ENCODE results near the gene ABCC11. TPM values are rescaled to one million over a fixed set of nuclear protein-coding genes. Genes with fewer than 3 reads are reported as not detected.

Gene ABCC11
- total and polyA plus RNA-seq, 2 of the 13 experiments (the other 11 are each of a cell fraction or from before 2014, with no cell fraction given): 1.0 to 1.4 TPM

DNA sequence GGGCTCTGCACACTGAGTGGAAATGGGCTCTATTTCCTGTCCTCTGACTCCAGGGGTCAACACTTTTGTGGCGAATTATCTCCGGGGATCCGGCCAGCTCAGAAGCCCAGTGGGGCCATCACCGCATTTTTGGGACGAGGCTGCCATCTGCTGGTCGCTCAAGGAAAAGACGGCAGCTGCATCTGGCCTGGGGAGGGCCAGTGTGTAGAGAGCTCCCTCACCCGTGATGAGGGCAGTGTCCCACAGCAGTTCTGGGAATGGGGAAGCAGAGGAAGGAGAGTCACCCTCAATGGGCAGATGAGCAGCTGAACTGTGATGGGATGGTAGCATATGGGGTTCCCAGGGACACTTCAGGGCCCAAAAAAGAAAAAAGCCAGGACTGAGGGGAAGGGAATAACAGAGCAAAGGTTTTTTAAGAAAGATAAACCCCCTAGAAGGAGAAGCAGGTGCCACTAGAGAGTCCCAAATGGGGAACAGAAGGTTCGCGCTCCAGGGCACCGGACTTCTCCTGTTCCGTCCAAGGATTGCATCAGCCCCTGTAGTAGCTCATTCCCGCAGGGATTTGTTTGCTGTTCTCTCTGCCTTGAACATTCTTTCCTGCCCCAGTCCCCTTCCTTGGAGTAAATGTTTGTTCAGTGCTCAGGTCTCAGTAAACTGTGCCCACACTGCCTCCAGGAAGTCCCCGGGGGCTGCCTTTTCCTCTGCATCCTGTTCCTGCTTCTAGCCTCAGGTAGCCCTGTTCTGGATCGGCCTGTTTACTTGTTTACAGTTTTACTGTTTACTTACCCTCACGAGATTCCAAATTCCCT lies 82.2 kb downstream of the ABCC11 start (continued):
- TF ChIP-seq, protein P1, sequence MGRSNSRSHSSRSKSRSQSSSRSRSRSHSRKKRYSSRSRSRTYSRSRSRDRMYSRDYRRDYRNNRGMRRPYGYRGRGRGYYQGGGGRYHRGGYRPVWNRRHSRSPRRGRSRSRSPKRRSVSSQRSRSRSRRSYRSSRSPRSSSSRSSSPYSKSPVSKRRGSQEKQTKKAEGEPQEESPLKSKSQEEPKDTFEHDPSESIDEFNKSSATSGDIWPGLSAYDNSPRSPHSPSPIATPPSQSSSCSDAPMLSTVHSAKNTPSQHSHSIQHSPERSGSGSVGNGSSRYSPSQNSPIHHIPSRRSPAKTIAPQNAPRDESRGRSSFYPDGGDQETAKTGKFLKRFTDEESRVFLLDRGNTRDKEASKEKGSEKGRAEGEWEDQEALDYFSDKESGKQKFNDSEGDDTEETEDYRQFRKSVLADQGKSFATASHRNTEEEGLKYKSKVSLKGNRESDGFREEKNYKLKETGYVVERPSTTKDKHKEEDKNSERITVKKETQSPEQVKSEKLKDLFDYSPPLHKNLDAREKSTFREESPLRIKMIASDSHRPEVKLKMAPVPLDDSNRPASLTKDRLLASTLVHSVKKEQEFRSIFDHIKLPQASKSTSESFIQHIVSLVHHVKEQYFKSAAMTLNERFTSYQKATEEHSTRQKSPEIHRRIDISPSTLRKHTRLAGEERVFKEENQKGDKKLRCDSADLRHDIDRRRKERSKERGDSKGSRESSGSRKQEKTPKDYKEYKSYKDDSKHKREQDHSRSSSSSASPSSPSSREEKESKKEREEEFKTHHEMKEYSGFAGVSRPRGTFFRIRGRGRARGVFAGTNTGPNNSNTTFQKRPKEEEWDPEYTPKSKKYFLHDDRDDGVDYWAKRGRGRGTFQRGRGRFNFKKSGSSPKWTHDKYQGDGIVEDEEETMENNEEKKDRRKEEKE (IDR thresholded peaks at IDR 0.05): no peak
- TF ChIP-seq, protein P2, sequence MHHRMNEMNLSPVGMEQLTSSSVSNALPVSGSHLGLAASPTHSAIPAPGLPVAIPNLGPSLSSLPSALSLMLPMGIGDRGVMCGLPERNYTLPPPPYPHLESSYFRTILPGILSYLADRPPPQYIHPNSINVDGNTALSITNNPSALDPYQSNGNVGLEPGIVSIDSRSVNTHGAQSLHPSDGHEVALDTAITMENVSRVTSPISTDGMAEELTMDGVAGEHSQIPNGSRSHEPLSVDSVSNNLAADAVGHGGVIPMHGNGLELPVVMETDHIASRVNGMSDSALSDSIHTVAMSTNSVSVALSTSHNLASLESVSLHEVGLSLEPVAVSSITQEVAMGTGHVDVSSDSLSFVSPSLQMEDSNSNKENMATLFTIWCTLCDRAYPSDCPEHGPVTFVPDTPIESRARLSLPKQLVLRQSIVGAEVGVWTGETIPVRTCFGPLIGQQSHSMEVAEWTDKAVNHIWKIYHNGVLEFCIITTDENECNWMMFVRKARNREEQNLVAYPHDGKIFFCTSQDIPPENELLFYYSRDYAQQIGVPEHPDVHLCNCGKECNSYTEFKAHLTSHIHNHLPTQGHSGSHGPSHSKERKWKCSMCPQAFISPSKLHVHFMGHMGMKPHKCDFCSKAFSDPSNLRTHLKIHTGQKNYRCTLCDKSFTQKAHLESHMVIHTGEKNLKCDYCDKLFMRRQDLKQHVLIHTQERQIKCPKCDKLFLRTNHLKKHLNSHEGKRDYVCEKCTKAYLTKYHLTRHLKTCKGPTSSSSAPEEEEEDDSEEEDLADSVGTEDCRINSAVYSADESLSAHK (CRISPR knock-in tag; IDR thresholded peaks at IDR 0.05; ENCODE audit: borderline replicate concordance): no peak
- TF ChIP-seq SYNCRIP (IDR thresholded peaks at IDR 0.05; ENCODE audit: insufficient read depth, low read depth, low read length) (no peak), NPAS2 (CRISPR knock-in tag; IDR thresholded peaks at IDR 0.05; ENCODE audit: borderline replicate concordance) (no peak), HNRNPL (IDR thresholded peaks at IDR 0.05; ENCODE audit: low read depth, low read length) (no peak), ZNF430 (CRISPR knock-in tag; IDR thresholded peaks at IDR 0.05) (no peak), IKZF1 (IDR thresholded peaks at IDR 0.05) (no peak), THAP11 (CRISPR knock-in tag; IDR thresholded peaks at IDR 0.05) (peak; percentile 75)
- TF ChIP-seq, protein P3, sequence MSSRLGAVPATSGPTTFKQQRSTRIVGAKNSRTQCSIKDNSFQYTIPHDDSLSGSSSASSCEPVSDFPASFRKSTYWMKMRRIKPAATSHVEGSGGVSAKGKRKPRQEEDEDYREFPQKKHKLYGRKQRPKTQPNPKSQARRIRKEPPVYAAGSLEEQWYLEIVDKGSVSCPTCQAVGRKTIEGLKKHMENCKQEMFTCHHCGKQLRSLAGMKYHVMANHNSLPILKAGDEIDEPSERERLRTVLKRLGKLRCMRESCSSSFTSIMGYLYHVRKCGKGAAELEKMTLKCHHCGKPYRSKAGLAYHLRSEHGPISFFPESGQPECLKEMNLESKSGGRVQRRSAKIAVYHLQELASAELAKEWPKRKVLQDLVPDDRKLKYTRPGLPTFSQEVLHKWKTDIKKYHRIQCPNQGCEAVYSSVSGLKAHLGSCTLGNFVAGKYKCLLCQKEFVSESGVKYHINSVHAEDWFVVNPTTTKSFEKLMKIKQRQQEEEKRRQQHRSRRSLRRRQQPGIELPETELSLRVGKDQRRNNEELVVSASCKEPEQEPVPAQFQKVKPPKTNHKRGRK (CRISPR knock-in tag; IDR thresholded peaks at IDR 0.05): no peak
- TF ChIP-seq, protein P4, sequence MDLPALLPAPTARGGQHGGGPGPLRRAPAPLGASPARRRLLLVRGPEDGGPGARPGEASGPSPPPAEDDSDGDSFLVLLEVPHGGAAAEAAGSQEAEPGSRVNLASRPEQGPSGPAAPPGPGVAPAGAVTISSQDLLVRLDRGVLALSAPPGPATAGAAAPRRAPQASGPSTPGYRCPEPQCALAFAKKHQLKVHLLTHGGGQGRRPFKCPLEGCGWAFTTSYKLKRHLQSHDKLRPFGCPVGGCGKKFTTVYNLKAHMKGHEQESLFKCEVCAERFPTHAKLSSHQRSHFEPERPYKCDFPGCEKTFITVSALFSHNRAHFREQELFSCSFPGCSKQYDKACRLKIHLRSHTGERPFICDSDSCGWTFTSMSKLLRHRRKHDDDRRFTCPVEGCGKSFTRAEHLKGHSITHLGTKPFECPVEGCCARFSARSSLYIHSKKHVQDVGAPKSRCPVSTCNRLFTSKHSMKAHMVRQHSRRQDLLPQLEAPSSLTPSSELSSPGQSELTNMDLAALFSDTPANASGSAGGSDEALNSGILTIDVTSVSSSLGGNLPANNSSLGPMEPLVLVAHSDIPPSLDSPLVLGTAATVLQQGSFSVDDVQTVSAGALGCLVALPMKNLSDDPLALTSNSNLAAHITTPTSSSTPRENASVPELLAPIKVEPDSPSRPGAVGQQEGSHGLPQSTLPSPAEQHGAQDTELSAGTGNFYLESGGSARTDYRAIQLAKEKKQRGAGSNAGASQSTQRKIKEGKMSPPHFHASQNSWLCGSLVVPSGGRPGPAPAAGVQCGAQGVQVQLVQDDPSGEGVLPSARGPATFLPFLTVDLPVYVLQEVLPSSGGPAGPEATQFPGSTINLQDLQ (CRISPR knock-in tag; IDR thresholded peaks at IDR 0.05): peak; percentile 70; the same call in 1 of the 2 replicates
- TF ChIP-seq, protein P5, sequence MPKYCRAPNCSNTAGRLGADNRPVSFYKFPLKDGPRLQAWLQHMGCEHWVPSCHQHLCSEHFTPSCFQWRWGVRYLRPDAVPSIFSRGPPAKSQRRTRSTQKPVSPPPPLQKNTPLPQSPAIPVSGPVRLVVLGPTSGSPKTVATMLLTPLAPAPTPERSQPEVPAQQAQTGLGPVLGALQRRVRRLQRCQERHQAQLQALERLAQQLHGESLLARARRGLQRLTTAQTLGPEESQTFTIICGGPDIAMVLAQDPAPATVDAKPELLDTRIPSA (CRISPR knock-in tag; IDR thresholded peaks at IDR 0.05; ENCODE audit: borderline replicate concordance): no peak
- TF ChIP-seq, protein P6, sequence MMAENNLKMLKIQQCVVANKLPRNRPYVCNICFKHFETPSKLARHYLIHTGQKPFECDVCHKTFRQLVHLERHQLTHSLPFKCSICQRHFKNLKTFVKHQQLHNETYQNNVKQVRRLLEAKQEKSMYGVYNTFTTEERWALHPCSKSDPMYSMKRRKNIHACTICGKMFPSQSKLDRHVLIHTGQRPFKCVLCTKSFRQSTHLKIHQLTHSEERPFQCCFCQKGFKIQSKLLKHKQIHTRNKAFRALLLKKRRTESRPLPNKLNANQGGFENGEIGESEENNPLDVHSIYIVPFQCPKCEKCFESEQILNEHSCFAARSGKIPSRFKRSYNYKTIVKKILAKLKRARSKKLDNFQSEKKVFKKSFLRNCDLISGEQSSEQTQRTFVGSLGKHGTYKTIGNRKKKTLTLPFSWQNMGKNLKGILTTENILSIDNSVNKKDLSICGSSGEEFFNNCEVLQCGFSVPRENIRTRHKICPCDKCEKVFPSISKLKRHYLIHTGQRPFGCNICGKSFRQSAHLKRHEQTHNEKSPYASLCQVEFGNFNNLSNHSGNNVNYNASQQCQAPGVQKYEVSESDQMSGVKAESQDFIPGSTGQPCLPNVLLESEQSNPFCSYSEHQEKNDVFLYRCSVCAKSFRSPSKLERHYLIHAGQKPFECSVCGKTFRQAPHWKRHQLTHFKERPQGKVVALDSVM (CRISPR knock-in tag; IDR thresholded peaks at IDR 0.05): peak; percentile 75
- TF ChIP-seq, protein P7, sequence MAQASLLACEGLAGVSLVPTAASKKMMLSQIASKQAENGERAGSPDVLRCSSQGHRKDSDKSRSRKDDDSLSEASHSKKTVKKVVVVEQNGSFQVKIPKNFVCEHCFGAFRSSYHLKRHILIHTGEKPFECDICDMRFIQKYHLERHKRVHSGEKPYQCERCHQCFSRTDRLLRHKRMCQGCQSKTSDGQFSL (CRISPR knock-in tag; IDR thresholded peaks at IDR 0.05): no peak

Data from HepG2 (cell line).